H1 (cell line): ENCODE data around the gene CDC42EP3. TPM values are rescaled to one million over a fixed set of nuclear protein-coding genes. Genes with fewer than 3 reads are reported as not detected.

ENCODE experiments used
- CTCF ChIA-PET: fragments of 300-600 bp; sonication (Branson Sonifier 250); formaldehyde crosslinking; loops from one replicate; lab custom pipeline; 2021; ENCODE audit not compliant: partially characterized antibody; lab: Charles Lee
- POLR2A ChIA-PET: fragments of 300-600 bp; sonication (Branson Sonifier 250); formaldehyde crosslinking; loops from one replicate; lab custom pipeline; 2021; ENCODE audit warnings: inconsistent platforms; ENCODE audit not compliant: partially characterized antibody; lab: Charles Lee
- DNase-seq, 2 experiments: peaks; one replicate each; pipeline versions ENCODE4 v3.0.0 to v3.0.0-alpha.2; 2010 to 2022; ENCODE audit warnings: low spot score in 2 of 2, low read depth in 1 of 2, mixed read lengths in 1 of 2
- FAIRE-seq: peaks from 2 replicates; lab custom pipeline; 2011; peaks lifted over from hg19 to GRCh38; lab: Jason Lieb, UNC
- H2AFZ ChIP-seq: 2 replicates; pipeline ENCODE4 v1.8.1; 2012; ENCODE audit warnings: low read length, inconsistent platforms
- H2AK5ac ChIP-seq: 2 replicates; pipeline ENCODE4 v1.6.1; 2013; ENCODE audit warnings: low read depth, low read length
- H2BK120ac ChIP-seq: replicated peaks from 2 replicates; pipeline ENCODE3; 2013; ENCODE audit warnings: low read depth, low read length, inconsistent platforms
- H2BK12ac ChIP-seq: 2 replicates; pipeline ENCODE4 v1.6.1; 2013; ENCODE audit warnings: low read depth, low read length
- H2BK15ac ChIP-seq: 2 replicates; pipeline ENCODE4 v1.6.1; 2013; ENCODE audit warnings: low read length
- H2BK20ac ChIP-seq: 2 replicates; pipeline ENCODE4 v1.6.1; 2013; ENCODE audit warnings: low read length
- H2BK5ac ChIP-seq: 2 replicates; pipeline ENCODE4 v1.6.1; 2013; ENCODE audit warnings: low read depth, low read length
- H3K14ac ChIP-seq: 2 replicates; pipeline ENCODE4 v1.6.1; 2013; ENCODE audit warnings: inconsistent platforms; ENCODE audit not compliant: insufficient read length
- H3K18ac ChIP-seq: 2 replicates; pipeline ENCODE4 v1.6.1; 2013; ENCODE audit warnings: low read length; ENCODE audit errors: extremely low read depth
- H3K23ac ChIP-seq: 2 replicates; pipeline ENCODE4 v1.6.1; 2013; ENCODE audit warnings: inconsistent platforms; ENCODE audit not compliant: insufficient read length
- H3K23me2 ChIP-seq: 2 replicates; pipeline ENCODE4 v1.6.1; 2013; ENCODE audit warnings: low read depth, low read length
- H3K27ac ChIP-seq: 2 replicates; pipeline ENCODE4 v1.6.1; 2011; ENCODE audit warnings: low read depth, low read length, inconsistent platforms
- H3K27me3 ChIP-seq, 4 experiments: replicated peaks in 1 of 4; 1 replicate in 1 of 4; 2 replicates in 3 of 4; pipeline versions ENCODE4 v1.6.1 to v1.8.1; 2011 to 2013; ENCODE audit warnings: low read length in 3 of 4, mild to moderate bottlenecking in 3 of 4, inconsistent platforms in 2 of 4, mixed read lengths in 2 of 4, moderate library complexity in 1 of 4; ENCODE audit not compliant: control insufficient read depth in 3 of 4, insufficient read depth in 3 of 4; ENCODE audit errors: extremely low read depth in 1 of 4
- H3K36me3 ChIP-seq, 4 experiments: 2 replicates each; pipeline versions ENCODE4 v1.6.1 to v1.8.1; 2011 to 2013; ENCODE audit warnings: mild to moderate bottlenecking in 4 of 4, low read length in 3 of 4, moderate library complexity in 2 of 4, control low read depth in 1 of 4, inconsistent platforms in 1 of 4; ENCODE audit not compliant: insufficient read depth in 4 of 4, control insufficient read depth in 2 of 4
- H3K4ac ChIP-seq: replicated peaks from 2 replicates; pipeline ENCODE3; 2013; ENCODE audit warnings: low read length, low read depth, mixed read lengths, inconsistent platforms; ENCODE audit not compliant: insufficient read length
- H3K4me1 ChIP-seq, 4 experiments: replicated peaks in 1 of 4; 1 replicate in 1 of 4; 2 replicates in 3 of 4; pipeline versions ENCODE4 v1.6.1 to v1.8.1; 2011 to 2013; ENCODE audit warnings: low read length in 3 of 4, inconsistent platforms in 2 of 4, mixed read lengths in 1 of 4; ENCODE audit not compliant: insufficient read depth in 4 of 4, control insufficient read depth in 3 of 4
- H3K4me2 ChIP-seq, 2 experiments: 2 replicates each; pipeline versions ENCODE4 v1.6.1 to v1.8.1; 2011 to 2013; ENCODE audit warnings: low read depth in 2 of 2, low read length in 2 of 2, control low read depth in 1 of 2, inconsistent platforms in 1 of 2, mild to moderate bottlenecking in 1 of 2; ENCODE audit not compliant: insufficient read depth in 1 of 2
- H3K4me3 ChIP-seq, 4 experiments: fragments of 200-600, 300-600 bp in 1 of 4; sonication (generic), shearing (Covaris generic), sonication (Bioruptor Twin) in 1 of 4; 2 replicates each; pipeline versions ENCODE4 v1.5.1 to v1.8.1; 2011 to 2016; ENCODE audit warnings: low read length in 4 of 4, low read depth in 3 of 4, control low read depth in 2 of 4, inconsistent platforms in 2 of 4, mild to moderate bottlenecking in 2 of 4, mixed read lengths in 1 of 4, moderate library complexity in 1 of 4; ENCODE audit not compliant: insufficient read depth in 2 of 4; ENCODE audit errors: extremely low read depth in 1 of 4
- H3K56ac ChIP-seq: replicated peaks from 2 replicates; pipeline ENCODE3; 2013; ENCODE audit warnings: low read depth, mild to moderate bottlenecking, mixed read lengths, low read length, inconsistent platforms; ENCODE audit not compliant: insufficient read length
- H3K79me1 ChIP-seq: 2 replicates; pipeline ENCODE4 v1.6.1; 2013; ENCODE audit warnings: low read depth, low read length, control low read depth
- H3K79me2 ChIP-seq, 2 experiments: 2 replicates each; pipeline versions ENCODE4 v1.6.1 to v1.8.1; 2012 to 2013; ENCODE audit warnings: low read length in 2 of 2, mild to moderate bottlenecking in 2 of 2, inconsistent platforms in 1 of 2; ENCODE audit not compliant: insufficient read depth in 2 of 2, control insufficient read depth in 1 of 2
- H3K9ac ChIP-seq, 4 experiments: replicated peaks in 1 of 4; 1 replicate in 1 of 4; 2 replicates in 3 of 4; pipeline versions ENCODE4 v1.6.1 to v1.8.1; 2011 to 2013; ENCODE audit warnings: low read depth in 3 of 4, low read length in 3 of 4, control low read depth in 2 of 4, mild to moderate bottlenecking in 2 of 4, moderate library complexity in 2 of 4, inconsistent platforms in 1 of 4; ENCODE audit errors: extremely low read depth in 1 of 4
- H3K9me3 ChIP-seq, 2 experiments: 2 replicates each; pipeline versions ENCODE4 v1.6.1 to v1.8.1; 2012 to 2013; ENCODE audit warnings: mild to moderate bottlenecking in 2 of 2, moderate library complexity in 2 of 2, control low read depth in 1 of 2, inconsistent platforms in 1 of 2, low read depth in 1 of 2, low read length in 1 of 2, mixed read lengths in 1 of 2; ENCODE audit not compliant: insufficient read depth in 2 of 2
- H4K20me1 ChIP-seq, 2 experiments: replicated peaks in 1 of 2; 2 replicates each; pipeline versions ENCODE3 to v1.8.1; 2011 to 2013; ENCODE audit warnings: inconsistent platforms in 2 of 2, low read length in 2 of 2, mild to moderate bottlenecking in 1 of 2; ENCODE audit not compliant: insufficient read depth in 2 of 2, control insufficient read depth in 1 of 2
- H4K5ac ChIP-seq: 2 replicates; pipeline ENCODE4 v1.6.1; 2013; ENCODE audit warnings: low read length, low read depth, mixed read lengths, inconsistent platforms; ENCODE audit not compliant: insufficient read length
- H4K8ac ChIP-seq: 2 replicates; pipeline ENCODE4 v1.8.0; 2013; ENCODE audit warnings: mild to moderate bottlenecking, moderate library complexity, low read length, inconsistent platforms; ENCODE audit not compliant: insufficient read depth; ENCODE audit errors: extremely low read depth
- H4K91ac ChIP-seq: replicated peaks from 2 replicates; pipeline ENCODE3; 2013; ENCODE audit warnings: low read length, mixed read lengths, inconsistent platforms; ENCODE audit not compliant: insufficient read length
- BACH1 ChIP-seq: IDR thresholded peaks from 2 replicates; pipeline ENCODE4 v1.6.1; 2012; ENCODE audit warnings: low read length, improper control_type of control experiment
- EGR1 ChIP-seq: IDR thresholded peaks from 2 replicates; pipeline ENCODE4 v1.6.1; 2011; ENCODE audit warnings: low read depth, low read length, borderline replicate concordance
- EZH2 ChIP-seq: fragments of 200-600 bp; sonication (generic); IDR thresholded peaks from 2 replicates; pipeline ENCODE4 v1.7.1; 2012; ENCODE audit warnings: low read depth, mild to moderate bottlenecking, moderate library complexity, low read length, inconsistent platforms; ENCODE audit not compliant: severe bottlenecking
- GTF2F1 ChIP-seq: IDR thresholded peaks from 2 replicates; pipeline ENCODE4 v1.6.1; 2012; ENCODE audit warnings: low read depth, low read length, improper control_type of control experiment, borderline replicate concordance
- JUND ChIP-seq: IDR thresholded peaks from 2 replicates; pipeline ENCODE4 v1.6.1; 2011; ENCODE audit warnings: mild to moderate bottlenecking, improper control_type of control experiment, low read length
- KDM1A ChIP-seq: fragments of 200-600, 300-600 bp; sonication (generic); IDR thresholded peaks from 2 replicates; pipeline ENCODE4 v1.7.1; 2016; ENCODE audit warnings: mild to moderate bottlenecking, low read length, borderline replicate concordance
- POLR2A ChIP-seq, 2 experiments: IDR thresholded peaks; 1 replicate in 1 of 2; 2 replicates in 1 of 2; pipeline ENCODE4 v1.6.1; 2011; ENCODE audit warnings: low read depth in 2 of 2, low read length in 2 of 2, mild to moderate bottlenecking in 2 of 2; ENCODE audit errors: control extremely low read depth in 1 of 2
- SP1 ChIP-seq: IDR thresholded peaks from 2 replicates; pipeline ENCODE4 v1.6.1; 2011; ENCODE audit warnings: low read depth, low read length
- WGBS, 2 experiments: shearing (Covaris generic) in 1 of 2; methylation state at CpG; one replicate each; pipeline versions ENCODE4 v1.1.6 to v1.1.7; 2013 to 2015; ENCODE audit warnings: low lambda C conversion rate in 2 of 2, mixed read lengths in 2 of 2, inconsistent platforms in 1 of 2, low coverage in 1 of 2, missing lambda C conversion rate in 1 of 2; ENCODE audit not compliant: insufficient replicate concordance in 2 of 2, insufficient coverage in 1 of 2, insufficient read length in 1 of 2; ENCODE audit errors: extremely low coverage in 1 of 2, missing lambda C conversion rate in 1 of 2; 5-methylcytosine and 5-hydroxymethylcytosine counted together
- polyA plus RNA-seq, 7 experiments: library from polyadenylated mRNA; depleted of rRNA in 3 of 7; stranded (reverse) in 5 of 7; unstranded in 2 of 7; fragments of >200 nt in 5 of 7; fragments of 200-250 nt in 2 of 7; gene quantifications; 1 replicate in 5 of 7; 2 replicates in 1 of 7; 4 replicates in 1 of 7; pipeline versions ENCODE4 v1.2.1 to v1.2.3, GENCODE V29; 2011 to 2013; ENCODE audit warnings: missing spikeins in 2 of 7, mixed read lengths in 2 of 7
- total RNA-seq: library from RNA; stranded (reverse); fragmentation: NEBNext Ultra II Directional; extraction: Animal tissue kit (Norgen Biotek cat#: 25700); gene quantifications from 2 replicates; pipeline ENCODE4 v1.2.1, GENCODE V29; 2021
- TF ChIP-seq, protein P1 (sequence below): IDR thresholded peaks from 2 replicates; pipeline ENCODE4 v1.6.1; 2011; ENCODE audit warnings: low read depth, mild to moderate bottlenecking, low read length; ENCODE audit not compliant: insufficient read depth

The CDC42EP3 gene
- total and polyA plus RNA-seq, 2 of the 8 experiments (the other 6 are each of a cell fraction or from before 2014, with no cell fraction given), result 18.4 to 24.7 TPM

- H4K91ac ChIP-seq, result no peak overlapping the region
- peaks cover 0 to 3% (median 0%) of the 10 kb centered on the region in 4 experiments; a peak in 1 of 8 replicates for H3K36me3 ChIP-seq
- H3K14ac ChIP-seq, result no peak overlapping the region
- H4K5ac ChIP-seq, result no peak overlapping the region
- no peak overlapping the region for H3K4ac ChIP-seq
- no peak overlapping the region for H3K18ac ChIP-seq
- no peaks in the 10 kb centered on the region for H3K9me3 ChIP-seq
- H4K8ac ChIP-seq, result no peak overlapping the region
- H2BK15ac ChIP-seq, result no peak overlapping the region
- DNase-seq (no peak), FAIRE-seq (no peak)
- H3K4me2 ChIP-seq, result no peak overlapping the region
- no peak overlapping the region for H3K4me3 ChIP-seq
- no peak overlapping the region for H2AFZ ChIP-seq
- no peaks in the 10 kb centered on the region for H3K79me2 ChIP-seq
- ChIA-PET POLR2A (interaction anchor here (0.6 kb wide), 1 partner anchor 23 kb away, joined by 4 read pairs; no protein-coding TSS in a partner anchor), CTCF (interaction anchor here (1.0 kb wide), 1 partner anchor 238 kb away, joined by 3 read pairs; no protein-coding TSS in a partner anchor)
- no peak overlapping the region for H3K9ac ChIP-seq
- H3K23ac ChIP-seq, result no peak overlapping the region
- H2BK120ac ChIP-seq, result no peak overlapping the region
- no peaks in the 10 kb centered on the region for H4K20me1 ChIP-seq
- no peak overlapping the region for H2BK12ac ChIP-seq
- no peak overlapping the region for H2AK5ac ChIP-seq
- H2BK20ac ChIP-seq, result no peak overlapping the region
- H3K4me1 ChIP-seq, result no peaks in the 10 kb centered on the region
- H3K23me2 ChIP-seq, result no peaks in the 10 kb centered on the region
- no peaks in the 10 kb centered on the region for H3K27me3 ChIP-seq
- no peak for TF ChIP-seq JUND
- no peak for TF ChIP-seq EGR1
- TF ChIP-seq, protein P1, sequence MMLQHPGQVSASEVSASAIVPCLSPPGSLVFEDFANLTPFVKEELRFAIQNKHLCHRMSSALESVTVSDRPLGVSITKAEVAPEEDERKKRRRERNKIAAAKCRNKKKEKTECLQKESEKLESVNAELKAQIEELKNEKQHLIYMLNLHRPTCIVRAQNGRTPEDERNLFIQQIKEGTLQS, result no peak
- no peak for TF ChIP-seq BACH1
- no peak for TF ChIP-seq POLR2A (IDR thresholded peaks at IDR 0.05; ENCODE audit: control extremely low read depth in 1 of 2, low read depth in 2 of 2, low read length in 2 of 2)
- no peak for TF ChIP-seq GTF2F1
- no peak for TF ChIP-seq EZH2
- TF ChIP-seq KDM1A, result no peak
- no peak for TF ChIP-seq SP1
- no peaks in the 10 kb centered on the region for H3K79me1 ChIP-seq
- H2BK5ac ChIP-seq, result no peak overlapping the region
- no peak overlapping the region for H3K27ac ChIP-seq
- no peak overlapping the region for H3K56ac ChIP-seq
- 79% methylated on average over 3 of the region's 3 CpGs; no CpG with 5 or more reads in 1 of the 2 experiments for WGBS, 2 experiments
These were observed 32.5 kb downstream of the CDC42EP3 start for GRCh38 chr2:37638973-37639372.
